AG04449 (cell line): ENCODE results near the gene LRFN3.

Experiments
- CTCF ChIA-PET: fragments of 350-600 bp; formaldehyde crosslinking; extraction: SDS; loops from one replicate; lab custom pipeline; 2021; ENCODE audit warnings: antibody characterized with exemption; lab: Yijun Ruan, JAX
- POLR2A ChIA-PET: fragments of 400-600, 350-600 bp; formaldehyde crosslinking; extraction: SDS; loops from one replicate; lab custom pipeline; 2020; ENCODE audit warnings: antibody characterized with exemption, inconsistent platforms; lab: Yijun Ruan, JAX
- DNase-seq: peaks from one replicate; pipeline ENCODE4 v3.0.0-alpha.2; 2010; ENCODE audit warnings: low read depth, low spot score
- H3K4me3 ChIP-seq: 2 replicates; pipeline ENCODE4 v1.5.1; 2011; ENCODE audit warnings: low read depth, mild to moderate bottlenecking, control low read depth, low read length
- CTCF ChIP-seq: IDR thresholded peaks from one replicate; pipeline ENCODE4 v1.5.1; 2011; ENCODE audit warnings: mild to moderate bottlenecking, moderate library complexity, low read length, control low read depth, inconsistent platforms; ENCODE audit not compliant: insufficient read depth; ENCODE audit errors: missing control alignments

The LRFN3 gene

DNA sequence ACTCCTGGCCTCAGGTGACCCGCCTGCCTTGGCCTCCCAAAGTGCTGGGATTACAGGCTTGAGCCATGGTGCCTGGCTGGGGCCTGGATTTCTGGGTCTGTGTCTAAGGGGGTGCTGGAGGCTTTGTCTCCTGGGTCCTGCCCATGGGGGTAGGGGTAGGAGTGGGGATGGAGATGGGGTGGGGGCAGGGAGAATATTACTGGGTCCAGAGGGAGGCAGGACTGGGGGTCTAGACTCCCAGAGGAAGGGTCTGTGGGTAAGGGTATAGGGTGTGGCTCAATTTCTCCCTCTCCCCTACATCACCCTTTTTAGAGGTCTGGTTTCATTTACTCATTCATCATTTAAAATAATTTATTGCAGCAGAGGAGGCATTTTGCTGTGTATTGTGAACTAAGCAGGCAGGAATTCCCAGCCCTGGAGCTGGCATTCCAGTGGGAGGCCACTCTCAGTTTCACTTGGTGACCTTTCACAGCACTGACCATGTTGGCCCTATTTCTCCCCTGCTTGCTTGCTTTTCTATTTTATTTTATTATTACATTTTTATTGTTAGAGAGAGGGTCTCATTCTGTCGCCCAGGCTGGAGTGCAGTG lies 35.0 kb upstream of the LRFN3 start:
- peak overlapping the region; percentile 71 for H3K4me3 ChIP-seq
- DNase-seq: peak; percentile 9
- CTCF ChIA-PET: interaction anchor here (0.9 to 1.8 kb wide), 2 partner anchors 19 to 32 kb away, joined by 4 to 7 read pairs; no protein-coding TSS in a partner anchor
- POLR2A ChIA-PET: interaction anchor here (0.9 to 1.0 kb wide), 2 partner anchors 30 to 214 kb away, joined by 3 read pairs; no protein-coding TSS in a partner anchor
- no peak for TF ChIP-seq CTCF

DNA sequence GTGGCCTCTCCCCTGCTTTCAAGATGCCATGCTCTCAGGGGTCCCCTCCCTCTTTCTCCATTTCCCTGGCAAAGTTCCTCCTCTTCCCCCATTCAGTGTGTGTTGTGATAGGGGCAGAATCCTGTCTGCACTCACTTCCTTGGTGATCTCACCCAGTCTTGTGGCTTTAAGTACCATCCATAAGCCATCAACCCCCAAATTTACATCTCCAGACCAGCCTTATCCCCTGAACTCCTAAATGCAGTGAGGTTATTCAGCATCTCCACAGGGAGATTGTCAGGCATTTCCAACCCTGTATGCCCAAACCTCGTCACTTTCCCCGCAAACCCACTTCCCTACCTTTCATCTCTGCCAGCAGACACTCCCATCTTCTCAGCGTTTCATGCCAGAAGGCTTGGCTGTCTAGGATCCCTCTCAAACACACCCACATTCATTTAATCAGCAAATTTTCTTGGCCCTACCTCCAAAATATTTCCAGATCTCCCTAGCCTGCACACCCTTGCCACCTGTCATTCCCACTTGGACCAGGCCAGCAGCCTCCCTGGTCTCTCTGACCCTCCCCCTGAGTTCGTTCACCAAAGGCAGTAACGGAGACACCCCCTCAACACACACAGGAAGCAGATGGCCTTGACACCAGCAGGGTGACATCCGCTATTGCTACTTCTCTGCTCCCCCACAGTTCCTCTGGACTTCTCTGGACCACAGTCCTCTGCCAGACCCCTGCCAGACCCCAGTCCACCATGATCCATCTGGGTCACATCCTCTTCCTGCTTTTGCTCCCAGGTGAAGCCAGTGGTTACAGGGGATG lies 34.1 kb upstream of the LRFN3 start, which contains the start of gene HCST:
HCST (plus strand) TSS at position 676 of the 808 bp plus-strand sequence; CDS start at position 741, 65 bp downstream.
- no peak for TF ChIP-seq CTCF
- CTCF ChIA-PET: no interaction called here
- POLR2A ChIA-PET: interaction anchor here (0.9 to 1.0 kb wide), 2 partner anchors 29 to 213 kb away, joined by 3 read pairs; no protein-coding TSS in a partner anchor
- H3K4me3 ChIP-seq: peak within 1 kb of the TSS; percentile 27; the same call in 1 of the 2 replicates
- DNase-seq: no peak

DNA sequence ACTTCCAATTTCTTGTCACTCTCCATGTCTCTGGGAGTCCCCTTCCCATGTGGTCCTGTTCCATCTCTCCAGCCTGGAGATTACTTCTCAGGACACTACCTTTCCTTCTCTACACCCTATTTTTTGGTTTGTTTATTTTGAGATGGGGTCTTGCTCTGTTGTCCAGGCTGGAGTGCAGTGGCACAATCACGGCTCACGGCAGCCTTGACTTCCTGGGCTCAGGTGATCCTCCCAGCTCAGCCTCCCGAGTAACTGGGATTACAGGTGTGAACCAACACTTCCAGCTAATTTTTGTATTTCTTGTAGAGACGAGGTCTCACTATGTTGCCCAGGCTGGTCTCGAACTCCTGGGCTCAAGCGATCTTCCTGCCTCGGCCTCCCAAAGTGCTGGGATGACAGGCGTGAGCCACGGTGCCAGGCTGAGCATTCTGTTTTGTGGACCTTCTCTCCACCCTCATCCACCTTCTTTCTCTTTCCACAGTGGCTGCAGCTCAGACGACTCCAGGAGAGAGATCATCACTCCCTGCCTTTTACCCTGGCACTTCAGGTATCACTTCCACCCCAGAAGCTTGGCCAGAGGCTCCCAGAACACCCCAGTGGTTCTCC lies 33.2 kb upstream of the LRFN3 start:
- POLR2A ChIA-PET: no interaction called here
- no peak for TF ChIP-seq CTCF
- DNase-seq: no peak
- CTCF ChIA-PET: interaction anchor here (1.9 kb wide), 1 partner anchor 28 kb away, joined by 9 read pairs; no protein-coding TSS in a partner anchor
- peak overlapping the region; percentile 27; the same call in 1 of the 2 replicates for H3K4me3 ChIP-seq

- ChIA-PET CTCF (interaction anchor here (1.0 to 1.9 kb wide), 2 partner anchors 18 to 27 kb away, joined by 3 to 9 read pairs; no protein-coding TSS in a partner anchor), POLR2A (no interaction called here)
- peak overlapping the region; percentile 27 for H3K4me3 ChIP-seq
- TF ChIP-seq CTCF: no peak
- peak; percentile 17 for DNase-seq
These were observed 32.5 kb upstream of the LRFN3 start for GRCh38 chr19:35903550-35904179.

GRCh38 chr19:35904311-35905068 lies 31.7 kb upstream of the LRFN3 start:
- no peak overlapping the region for H3K4me3 ChIP-seq
- DNase-seq: no peak
- no peak for TF ChIP-seq CTCF
- ChIA-PET POLR2A (no interaction called here), CTCF (interaction anchor here (1.0 to 1.9 kb wide), 3 partner anchors 18 to 27 kb away, joined by 3 to 9 read pairs (median 4); no protein-coding TSS in a partner anchor)
